Activated naive CD8-positive, alpha-beta T cell treated with anti-CD3 and anti-CD28 coated beads, Interleukin-2, amount 10 ng/mL, durations not matched to agents 7 days and 5 days (primary cell): Measurements from ENCODE around the gene C3. TPM values are rescaled to one million over a fixed set of nuclear protein-coding genes. Genes with fewer than 3 reads are reported as not detected.
"Not testable (repeated sequence)": the region's sequence is repeated elsewhere in the genome, so short reads cannot be mapped to it uniquely, and the experiment has no call there.

Source experiments
- ATAC-seq: fragments of 150-1000 bp; cut with Tn5 transposase; one replicate; pipeline ENCODE4 v1.10.0; 2021; ENCODE audit warnings: low read depth, moderate library complexity
- POLR2A ChIA-PET: fragments of 350-600 bp; sonication (Branson Sonifier 250); formaldehyde crosslinking; loops from one replicate; lab custom pipeline; 2021; ENCODE audit warnings: antibody characterized with exemption; lab: Charles Lee
- DNase-seq: peaks from one replicate; pipeline ENCODE4 v3.0.0; 2021
- H3K27ac Mint-ChIP-seq: one replicate; pipeline ENCODE4 v1.8.0; 2022; ENCODE audit warnings: mild to moderate bottlenecking, mixed read lengths
- H3K27me3 Mint-ChIP-seq: one replicate; pipeline ENCODE4 v1.8.0; 2022; ENCODE audit warnings: mild to moderate bottlenecking, moderate library complexity, mixed read lengths
- H3K36me3 Mint-ChIP-seq: one replicate; pipeline ENCODE4 v1.8.0; 2021; ENCODE audit warnings: mild to moderate bottlenecking, mixed read lengths
- H3K4me1 Mint-ChIP-seq: one replicate; pipeline ENCODE4 v1.8.0; 2021; ENCODE audit warnings: mixed read lengths
- H3K4me3 Mint-ChIP-seq: one replicate; pipeline ENCODE4 v1.8.0; 2022; ENCODE audit warnings: mild to moderate bottlenecking, moderate library complexity, mixed read lengths
- H3K9me3 Mint-ChIP-seq: one replicate; pipeline ENCODE4 v1.8.0; 2021; ENCODE audit warnings: mixed read lengths
- total RNA-seq, 2 experiments: library from RNA; stranded (reverse); gene quantifications; one replicate each; pipeline ENCODE4 v1.2.3, GENCODE V29; 2021

C3 gene
- total RNA-seq, 2 experiments from 2014 or later: 2.0 to 2.1 TPM

GRCh38 chr19:6754653-6755463 lies 34.4 kb upstream of the C3 start:
- Mint-ChIP-seq H3K36me3 (peaks cover 26% of the 10 kb centered on the region), H3K9me3 (no peaks in the 10 kb centered on the region), H3K27me3 (no peaks in the 10 kb centered on the region), H3K4me1 (peaks cover 16% of the 10 kb centered on the region), H3K27ac (peak overlapping the region; percentile 30), H3K4me3 (no peak overlapping the region)
- DNase-seq: no peak
- ATAC-seq: no peak
- POLR2A ChIA-PET: interaction anchor here (1.2 kb wide), 1 partner anchor 11 kb away, joined by 3 read pairs; no protein-coding TSS in a partner anchor

DNA sequence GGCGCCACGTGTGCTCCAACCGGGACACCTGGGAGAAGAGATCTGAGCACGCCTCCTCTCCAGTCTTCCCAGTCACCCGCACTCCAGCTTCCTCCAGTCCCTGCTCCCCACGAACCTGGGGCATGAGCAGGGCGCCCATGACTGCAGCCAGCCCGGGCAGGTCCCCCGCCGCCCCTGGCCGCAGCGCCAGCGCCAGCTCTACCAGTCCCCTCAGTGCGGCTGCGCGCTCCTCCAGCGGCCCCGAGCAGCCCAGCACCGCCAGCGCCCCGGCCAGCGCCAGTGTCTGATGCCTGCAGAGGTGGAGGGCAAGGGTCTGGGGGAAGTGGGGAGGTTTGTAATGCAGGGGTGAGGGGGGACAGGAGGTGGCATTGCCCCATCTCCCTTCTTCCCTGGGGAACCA lies 33.7 kb upstream of the C3 start:
- no peak for ATAC-seq
- Mint-ChIP-seq H3K4me1 (peaks cover 16% of the 10 kb centered on the region), H3K27me3 (no peaks in the 10 kb centered on the region), H3K27ac (no peak overlapping the region), H3K36me3 (peaks cover 25% of the 10 kb centered on the region), H3K9me3 (no peaks in the 10 kb centered on the region), H3K4me3 (no peak overlapping the region)
- POLR2A ChIA-PET: interaction anchor here (1.2 kb wide), 1 partner anchor 10 kb away, joined by 3 read pairs; no protein-coding TSS in a partner anchor
- DNase-seq: no peak

GRCh38 chr19:6753178-6754031 lies 33.0 kb upstream of the C3 start:
- ATAC-seq: peak; percentile 89
- Mint-ChIP-seq H3K36me3 (peaks cover 21% of the 10 kb centered on the region), H3K4me3 (peak overlapping the region; percentile 79), H3K4me1 (peaks cover 15% of the 10 kb centered on the region), H3K27ac (peak overlapping the region; percentile 82), H3K9me3 (no peaks in the 10 kb centered on the region), H3K27me3 (no peaks in the 10 kb centered on the region)
- DNase-seq: peak; percentile 81
- POLR2A ChIA-PET: interaction anchor here (1.2 kb wide), 1 partner anchor 9 kb away, joined by 3 read pairs; no protein-coding TSS in a partner anchor

DNA sequence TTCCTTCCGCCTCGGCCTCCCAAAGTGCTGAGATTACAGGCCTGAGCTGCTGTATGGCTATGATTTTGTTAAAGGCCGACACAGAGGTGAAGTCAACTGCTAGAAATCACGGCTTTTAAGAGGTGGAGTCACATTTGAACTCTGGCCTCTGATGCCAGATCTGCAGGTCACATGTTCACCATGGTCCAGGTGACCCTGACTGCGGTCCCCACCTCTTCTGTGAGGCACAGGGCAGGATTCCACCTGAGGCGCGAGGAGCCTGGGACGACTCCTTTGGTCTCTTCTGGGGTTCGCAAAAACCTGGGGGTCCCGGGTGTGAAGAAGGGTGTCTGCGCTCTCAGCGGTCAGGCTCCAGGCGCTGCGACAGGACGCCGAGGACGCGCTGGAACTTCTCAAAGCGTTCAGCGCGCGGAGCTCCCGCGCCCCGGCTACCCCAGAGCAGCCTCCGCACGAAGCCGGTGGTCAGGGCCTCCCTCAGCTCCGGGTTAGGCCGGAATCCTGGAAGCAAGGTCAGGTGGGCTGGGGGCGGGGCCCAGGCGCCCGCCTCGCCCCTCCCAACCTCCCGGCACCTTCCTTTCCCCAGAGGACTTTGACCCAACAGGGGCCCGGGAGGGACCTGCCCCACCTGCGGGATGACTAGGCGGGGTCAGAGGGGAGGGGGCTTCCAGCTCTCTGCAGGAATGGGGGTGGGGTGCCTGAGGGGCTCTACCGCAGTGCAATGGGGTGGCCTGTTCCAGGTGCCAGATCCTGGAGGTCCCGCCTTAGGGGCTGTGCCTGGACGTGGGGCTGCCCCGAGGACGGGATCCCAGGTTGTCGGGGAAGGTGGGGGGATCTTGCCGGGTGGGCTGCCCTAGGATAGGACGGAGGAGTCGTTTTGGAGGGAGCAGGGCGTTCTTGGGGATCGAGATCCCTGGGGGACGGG lies 32.1 kb upstream of the C3 start:
- peak overlapping the region; percentile 82 for H3K27ac Mint-ChIP-seq
- no peak for ATAC-seq

DNA sequence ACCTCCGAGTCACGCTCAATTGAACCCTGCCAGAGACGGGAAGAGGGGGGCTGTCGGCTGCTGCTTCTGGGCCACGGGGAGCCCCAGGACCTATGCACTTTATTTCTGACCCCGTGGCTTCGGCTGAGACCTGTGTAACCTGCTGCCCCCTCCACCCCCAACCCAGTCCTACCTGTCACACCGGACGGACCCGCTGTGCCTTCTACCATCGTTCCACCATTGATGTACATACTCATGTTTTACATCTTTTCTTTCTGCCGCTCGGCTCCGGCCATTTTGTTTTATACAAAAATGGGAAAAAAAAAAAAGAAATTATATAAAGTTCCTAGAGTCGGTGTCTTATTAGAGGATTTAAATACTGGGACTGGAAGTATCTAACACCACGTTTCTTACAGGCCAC lies 30.7 kb upstream of the C3 start:
- POLR2A ChIA-PET: no interaction called here
- ATAC-seq (no peak), DNase-seq (no peak)
- Mint-ChIP-seq H3K27ac (no peak overlapping the region), H3K4me3 (no peak overlapping the region), H3K4me1 (peaks cover 10% of the 10 kb centered on the region), H3K36me3 (peaks cover 29% of the 10 kb centered on the region), H3K9me3 (no peaks in the 10 kb centered on the region), H3K27me3 (no peaks in the 10 kb centered on the region)

More for the DNA sequence above, 32.1 kb upstream of the C3 start:
- peaks cover 24% of the 10 kb centered on the region for H3K36me3 Mint-ChIP-seq
- DNase-seq: no peak
- H3K4me3 Mint-ChIP-seq: peak overlapping the region; percentile 79
- H3K27me3 Mint-ChIP-seq: no peaks in the 10 kb centered on the region
- H3K4me1 Mint-ChIP-seq: peaks cover 14% of the 10 kb centered on the region
- H3K9me3 Mint-ChIP-seq: no peaks in the 10 kb centered on the region
- POLR2A ChIA-PET: interaction anchor here (0.7 kb wide), 1 partner anchor 811 kb away, joined by 4 read pairs; no protein-coding TSS in a partner anchor

GRCh38 chr19:6750062-6750461 lies 29.6 kb upstream of the C3 start:
- H3K4me1 Mint-ChIP-seq: peaks cover 10% of the 10 kb centered on the region
- H3K27ac Mint-ChIP-seq: no peak overlapping the region
- H3K36me3 Mint-ChIP-seq: peaks cover 34% of the 10 kb centered on the region
- H3K27me3 Mint-ChIP-seq: no peaks in the 10 kb centered on the region
- H3K4me3 Mint-ChIP-seq: no peak overlapping the region
- DNase-seq: no peak
- no peaks in the 10 kb centered on the region for H3K9me3 Mint-ChIP-seq
- no peak for ATAC-seq
- POLR2A ChIA-PET: interaction anchor here (0.6 kb wide), 1 partner anchor 345 kb away, joined by 4 read pairs; no protein-coding TSS in a partner anchor

DNA sequence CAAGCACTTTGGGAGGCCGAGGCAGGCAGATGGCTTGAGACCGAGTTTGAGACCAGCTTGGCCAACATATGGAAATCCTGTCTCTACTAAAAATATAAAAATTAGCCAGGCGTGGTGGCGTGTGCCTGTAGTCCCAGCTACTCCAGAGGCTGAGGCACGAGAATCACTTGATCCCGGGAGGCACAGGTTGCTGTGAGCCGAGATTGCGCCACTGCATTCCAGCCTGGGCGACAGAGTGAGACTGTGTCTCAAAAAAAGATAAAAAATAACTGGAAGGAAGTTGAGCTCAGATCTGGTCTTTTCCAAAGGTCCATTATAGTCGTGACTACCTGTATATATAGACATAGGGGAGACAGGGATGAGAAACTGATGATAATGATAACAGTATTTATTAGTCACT lies 28.1 kb upstream of the C3 start:
- H3K4me1 Mint-ChIP-seq, H3K9me3 Mint-ChIP-seq, ATAC-seq, POLR2A ChIA-PET, H3K27me3 Mint-ChIP-seq, H3K4me3 Mint-ChIP-seq, DNase-seq, H3K27ac Mint-ChIP-seq: not testable (repeated sequence)
- H3K36me3 Mint-ChIP-seq: peaks cover 24% of the 10 kb centered on the region

DNA sequence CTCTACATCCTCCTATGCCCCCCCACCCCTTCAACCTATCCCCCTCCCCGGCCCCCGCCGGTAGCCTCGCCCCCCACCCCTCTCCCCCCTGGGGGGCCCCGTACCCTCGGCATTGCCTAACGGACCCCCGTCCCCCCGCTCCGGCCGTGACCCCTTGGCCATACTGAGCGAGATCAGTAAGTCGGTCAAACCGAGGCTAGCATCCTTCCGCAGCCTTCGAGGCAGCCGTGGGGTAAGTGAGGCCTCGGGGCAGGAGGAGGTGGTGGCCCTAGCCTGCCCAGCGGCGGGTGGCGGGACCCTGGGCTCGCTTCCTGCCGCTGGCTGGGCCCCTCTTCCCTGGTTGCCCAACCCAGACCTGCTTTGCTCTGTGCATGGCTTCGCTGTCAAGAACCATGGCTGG lies 25.5 kb upstream of the C3 start:
- Mint-ChIP-seq H3K27ac (no peak overlapping the region), H3K9me3 (no peaks in the 10 kb centered on the region), H3K36me3 (peaks cover 19% of the 10 kb centered on the region), H3K27me3 (no peaks in the 10 kb centered on the region), H3K4me1 (peaks cover 2% of the 10 kb centered on the region), H3K4me3 (no peak overlapping the region)
- DNase-seq (no peak), ATAC-seq (no peak)
- POLR2A ChIA-PET: no interaction called here

DNA sequence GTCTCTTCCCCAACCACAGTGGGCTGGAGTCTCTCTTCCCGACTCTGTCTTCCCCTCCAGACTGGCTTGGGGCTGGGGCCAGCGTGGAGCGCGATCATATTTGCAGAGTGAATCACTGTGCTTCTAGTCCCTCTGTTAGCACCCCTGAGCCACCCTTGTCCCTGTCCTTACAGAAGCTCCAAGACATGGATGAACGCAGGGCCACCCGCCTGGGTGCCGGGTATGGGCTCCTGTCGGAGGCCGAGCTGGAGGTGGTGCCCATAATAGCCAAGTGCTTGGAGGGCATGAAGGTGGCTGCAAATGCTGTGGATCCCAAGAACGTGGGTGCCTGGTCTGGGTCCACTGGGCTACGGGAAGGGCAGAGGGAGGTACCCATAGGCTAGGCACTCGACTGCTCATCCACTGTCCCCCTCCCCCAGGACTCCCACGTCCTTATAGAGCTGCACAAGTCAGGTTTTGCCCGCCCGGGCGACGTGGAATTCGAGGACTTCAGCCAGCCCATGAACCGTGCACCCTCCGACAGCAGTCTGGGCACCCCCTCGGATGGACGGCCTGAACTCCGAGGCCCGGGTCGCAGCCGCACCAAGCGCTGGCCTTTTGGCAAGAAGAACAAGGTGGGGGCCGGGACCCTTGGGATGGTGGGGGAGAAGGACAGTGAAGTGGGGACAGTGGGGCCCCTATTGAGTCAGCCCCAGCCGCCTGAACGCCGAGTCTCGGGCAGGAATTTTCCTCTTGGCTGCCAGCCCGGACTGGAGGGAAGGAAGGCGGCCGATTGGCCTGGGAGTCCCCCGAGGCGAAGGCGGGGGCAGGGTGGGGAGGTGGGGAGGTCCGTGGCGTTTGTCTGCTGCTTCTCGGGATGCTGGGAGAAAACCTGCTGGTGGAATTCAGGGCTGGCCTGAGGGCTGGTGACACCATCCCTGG lies 24.2 kb upstream of the C3 start:
- DNase-seq: no peak
- Mint-ChIP-seq H3K36me3 (peaks cover 16% of the 10 kb centered on the region), H3K4me3 (no peak overlapping the region), H3K4me1 (peaks cover 3% of the 10 kb centered on the region), H3K27ac (no peak overlapping the region), H3K27me3 (no peaks in the 10 kb centered on the region), H3K9me3 (no peaks in the 10 kb centered on the region)
- POLR2A ChIA-PET: interaction anchor here (1.0 kb wide), 1 partner anchor 9 kb away, joined by 3 read pairs; no protein-coding TSS in a partner anchor
- no peak for ATAC-seq

DNA sequence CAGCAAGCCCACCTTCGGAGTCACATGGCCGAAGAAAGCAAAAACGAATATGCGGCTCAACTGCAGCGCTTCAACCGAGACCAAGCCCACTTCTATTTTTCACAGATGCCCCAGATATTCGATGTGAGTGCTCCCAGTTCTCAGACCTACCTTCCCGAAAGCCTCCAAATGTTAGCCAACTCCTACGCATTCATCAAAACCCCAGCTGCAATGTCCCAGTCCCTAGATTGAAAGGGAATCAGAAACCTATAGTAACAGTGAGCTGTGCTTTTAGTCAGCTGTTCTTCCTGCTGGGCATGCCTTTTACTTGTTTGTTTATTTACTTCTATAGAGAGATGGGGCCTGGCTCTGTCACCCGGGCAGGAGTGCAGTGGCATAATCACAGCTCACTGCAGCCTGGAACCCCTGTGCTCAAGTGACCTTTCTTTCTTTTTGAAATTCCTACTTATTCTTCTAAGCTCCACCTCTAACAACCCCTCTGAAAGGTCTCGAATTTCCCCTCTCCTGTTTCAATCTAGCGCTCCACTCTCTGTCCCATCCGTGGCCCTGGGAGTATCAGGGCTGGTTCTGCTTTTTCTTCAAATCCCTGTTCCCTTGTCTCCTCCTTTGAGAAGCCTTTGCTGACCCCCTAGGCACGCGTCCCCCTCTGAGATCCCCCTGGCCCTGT lies 23.4 kb upstream of the C3 start:
- POLR2A ChIA-PET: interaction anchor here (1.0 kb wide), 1 partner anchor 10 kb away, joined by 3 read pairs; no protein-coding TSS in a partner anchor
- ATAC-seq: no peak
- Mint-ChIP-seq H3K27me3 (no peaks in the 10 kb centered on the region), H3K27ac (no peak overlapping the region), H3K36me3 (peaks cover 16% of the 10 kb centered on the region), H3K4me1 (peaks cover 8% of the 10 kb centered on the region), H3K4me3 (no peak overlapping the region), H3K9me3 (no peaks in the 10 kb centered on the region)
- DNase-seq: no peak

GRCh38 chr19:6743066-6743465 lies 22.6 kb upstream of the C3 start:
- POLR2A ChIA-PET: no interaction called here
- H3K4me3 Mint-ChIP-seq: no peak overlapping the region
- no peaks in the 10 kb centered on the region for H3K9me3 Mint-ChIP-seq
- H3K36me3 Mint-ChIP-seq: peaks cover 13% of the 10 kb centered on the region
- peaks cover 16% of the 10 kb centered on the region for H3K4me1 Mint-ChIP-seq
- H3K27me3 Mint-ChIP-seq: no peaks in the 10 kb centered on the region
- no peak for DNase-seq
- no peak overlapping the region for H3K27ac Mint-ChIP-seq
- ATAC-seq: no peak
